ENCODE measurements around the gene COLGALT1. TPM values are rescaled to one million over a fixed set of nuclear protein-coding genes. Genes with fewer than 3 reads are reported as not detected.

The COLGALT1 gene
- total and polyA plus RNA-seq, 2 of the 8 experiments (the other 6 are each of a cell fraction or from before 2014, with no cell fraction given), result 44.7 to 58.1 TPM

DNA sequence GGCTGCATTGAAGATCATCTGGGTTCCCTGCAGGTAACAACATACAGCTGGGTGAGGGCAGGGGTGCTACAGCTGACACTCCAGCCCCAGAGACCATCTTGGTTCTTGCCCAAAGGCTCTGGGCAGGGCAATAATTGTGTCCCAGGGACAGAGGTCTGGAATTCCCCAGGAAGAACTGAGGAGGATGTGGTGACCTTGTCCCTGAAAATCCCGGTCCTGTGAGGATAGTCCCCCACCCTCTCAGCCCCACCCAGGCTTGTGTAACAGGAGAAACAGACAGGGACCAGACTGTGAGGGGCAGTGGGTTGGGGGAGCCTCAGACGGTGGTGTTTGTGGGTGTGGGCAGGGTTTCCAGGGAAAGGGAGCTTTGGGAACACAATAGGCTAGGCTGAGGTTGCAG, 63.5 kb downstream of the COLGALT1 start (continued):
- no peak for TF ChIP-seq EZH2 (IDR thresholded peaks at IDR 0.05; ENCODE audit: low read depth, low read length, severe bottlenecking)
- TF ChIP-seq, protein P1, sequence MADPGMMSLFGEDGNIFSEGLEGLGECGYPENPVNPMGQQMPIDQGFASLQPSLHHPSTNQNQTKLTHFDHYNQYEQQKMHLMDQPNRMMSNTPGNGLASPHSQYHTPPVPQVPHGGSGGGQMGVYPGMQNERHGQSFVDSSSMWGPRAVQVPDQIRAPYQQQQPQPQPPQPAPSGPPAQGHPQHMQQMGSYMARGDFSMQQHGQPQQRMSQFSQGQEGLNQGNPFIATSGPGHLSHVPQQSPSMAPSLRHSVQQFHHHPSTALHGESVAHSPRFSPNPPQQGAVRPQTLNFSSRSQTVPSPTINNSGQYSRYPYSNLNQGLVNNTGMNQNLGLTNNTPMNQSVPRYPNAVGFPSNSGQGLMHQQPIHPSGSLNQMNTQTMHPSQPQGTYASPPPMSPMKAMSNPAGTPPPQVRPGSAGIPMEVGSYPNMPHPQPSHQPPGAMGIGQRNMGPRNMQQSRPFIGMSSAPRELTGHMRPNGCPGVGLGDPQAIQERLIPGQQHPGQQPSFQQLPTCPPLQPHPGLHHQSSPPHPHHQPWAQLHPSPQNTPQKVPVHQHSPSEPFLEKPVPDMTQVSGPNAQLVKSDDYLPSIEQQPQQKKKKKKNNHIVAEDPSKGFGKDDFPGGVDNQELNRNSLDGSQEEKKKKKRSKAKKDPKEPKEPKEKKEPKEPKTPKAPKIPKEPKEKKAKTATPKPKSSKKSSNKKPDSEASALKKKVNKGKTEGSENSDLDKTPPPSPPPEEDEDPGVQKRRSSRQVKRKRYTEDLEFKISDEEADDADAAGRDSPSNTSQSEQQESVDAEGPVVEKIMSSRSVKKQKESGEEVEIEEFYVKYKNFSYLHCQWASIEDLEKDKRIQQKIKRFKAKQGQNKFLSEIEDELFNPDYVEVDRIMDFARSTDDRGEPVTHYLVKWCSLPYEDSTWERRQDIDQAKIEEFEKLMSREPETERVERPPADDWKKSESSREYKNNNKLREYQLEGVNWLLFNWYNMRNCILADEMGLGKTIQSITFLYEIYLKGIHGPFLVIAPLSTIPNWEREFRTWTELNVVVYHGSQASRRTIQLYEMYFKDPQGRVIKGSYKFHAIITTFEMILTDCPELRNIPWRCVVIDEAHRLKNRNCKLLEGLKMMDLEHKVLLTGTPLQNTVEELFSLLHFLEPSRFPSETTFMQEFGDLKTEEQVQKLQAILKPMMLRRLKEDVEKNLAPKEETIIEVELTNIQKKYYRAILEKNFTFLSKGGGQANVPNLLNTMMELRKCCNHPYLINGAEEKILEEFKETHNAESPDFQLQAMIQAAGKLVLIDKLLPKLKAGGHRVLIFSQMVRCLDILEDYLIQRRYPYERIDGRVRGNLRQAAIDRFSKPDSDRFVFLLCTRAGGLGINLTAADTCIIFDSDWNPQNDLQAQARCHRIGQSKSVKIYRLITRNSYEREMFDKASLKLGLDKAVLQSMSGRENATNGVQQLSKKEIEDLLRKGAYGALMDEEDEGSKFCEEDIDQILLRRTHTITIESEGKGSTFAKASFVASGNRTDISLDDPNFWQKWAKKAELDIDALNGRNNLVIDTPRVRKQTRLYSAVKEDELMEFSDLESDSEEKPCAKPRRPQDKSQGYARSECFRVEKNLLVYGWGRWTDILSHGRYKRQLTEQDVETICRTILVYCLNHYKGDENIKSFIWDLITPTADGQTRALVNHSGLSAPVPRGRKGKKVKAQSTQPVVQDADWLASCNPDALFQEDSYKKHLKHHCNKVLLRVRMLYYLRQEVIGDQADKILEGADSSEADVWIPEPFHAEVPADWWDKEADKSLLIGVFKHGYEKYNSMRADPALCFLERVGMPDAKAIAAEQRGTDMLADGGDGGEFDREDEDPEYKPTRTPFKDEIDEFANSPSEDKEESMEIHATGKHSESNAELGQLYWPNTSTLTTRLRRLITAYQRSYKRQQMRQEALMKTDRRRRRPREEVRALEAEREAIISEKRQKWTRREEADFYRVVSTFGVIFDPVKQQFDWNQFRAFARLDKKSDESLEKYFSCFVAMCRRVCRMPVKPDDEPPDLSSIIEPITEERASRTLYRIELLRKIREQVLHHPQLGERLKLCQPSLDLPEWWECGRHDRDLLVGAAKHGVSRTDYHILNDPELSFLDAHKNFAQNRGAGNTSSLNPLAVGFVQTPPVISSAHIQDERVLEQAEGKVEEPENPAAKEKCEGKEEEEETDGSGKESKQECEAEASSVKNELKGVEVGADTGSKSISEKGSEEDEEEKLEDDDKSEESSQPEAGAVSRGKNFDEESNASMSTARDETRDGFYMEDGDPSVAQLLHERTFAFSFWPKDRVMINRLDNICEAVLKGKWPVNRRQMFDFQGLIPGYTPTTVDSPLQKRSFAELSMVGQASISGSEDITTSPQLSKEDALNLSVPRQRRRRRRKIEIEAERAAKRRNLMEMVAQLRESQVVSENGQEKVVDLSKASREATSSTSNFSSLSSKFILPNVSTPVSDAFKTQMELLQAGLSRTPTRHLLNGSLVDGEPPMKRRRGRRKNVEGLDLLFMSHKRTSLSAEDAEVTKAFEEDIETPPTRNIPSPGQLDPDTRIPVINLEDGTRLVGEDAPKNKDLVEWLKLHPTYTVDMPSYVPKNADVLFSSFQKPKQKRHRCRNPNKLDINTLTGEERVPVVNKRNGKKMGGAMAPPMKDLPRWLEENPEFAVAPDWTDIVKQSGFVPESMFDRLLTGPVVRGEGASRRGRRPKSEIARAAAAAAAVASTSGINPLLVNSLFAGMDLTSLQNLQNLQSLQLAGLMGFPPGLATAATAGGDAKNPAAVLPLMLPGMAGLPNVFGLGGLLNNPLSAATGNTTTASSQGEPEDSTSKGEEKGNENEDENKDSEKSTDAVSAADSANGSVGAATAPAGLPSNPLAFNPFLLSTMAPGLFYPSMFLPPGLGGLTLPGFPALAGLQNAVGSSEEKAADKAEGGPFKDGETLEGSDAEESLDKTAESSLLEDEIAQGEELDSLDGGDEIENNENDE (IDR thresholded peaks at IDR 0.05; ENCODE audit: insufficient replicate concordance, low read length), result no peak
- no peak for TF ChIP-seq HDAC2 (IDR thresholded peaks at IDR 0.05; ENCODE audit: borderline replicate concordance in 1 of 2, low read depth in 2 of 2, low read length in 2 of 2)
- TF ChIP-seq, protein P2, sequence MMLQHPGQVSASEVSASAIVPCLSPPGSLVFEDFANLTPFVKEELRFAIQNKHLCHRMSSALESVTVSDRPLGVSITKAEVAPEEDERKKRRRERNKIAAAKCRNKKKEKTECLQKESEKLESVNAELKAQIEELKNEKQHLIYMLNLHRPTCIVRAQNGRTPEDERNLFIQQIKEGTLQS (IDR thresholded peaks at IDR 0.05; ENCODE audit: insufficient read depth, low read depth, low read length), result no peak
- no peak for TF ChIP-seq GTF2F1 (IDR thresholded peaks at IDR 0.05; ENCODE audit: borderline replicate concordance, low read depth, low read length)
